Measurements from ENCODE around the gene PLCH1.

Gene PLCH1, protein sequence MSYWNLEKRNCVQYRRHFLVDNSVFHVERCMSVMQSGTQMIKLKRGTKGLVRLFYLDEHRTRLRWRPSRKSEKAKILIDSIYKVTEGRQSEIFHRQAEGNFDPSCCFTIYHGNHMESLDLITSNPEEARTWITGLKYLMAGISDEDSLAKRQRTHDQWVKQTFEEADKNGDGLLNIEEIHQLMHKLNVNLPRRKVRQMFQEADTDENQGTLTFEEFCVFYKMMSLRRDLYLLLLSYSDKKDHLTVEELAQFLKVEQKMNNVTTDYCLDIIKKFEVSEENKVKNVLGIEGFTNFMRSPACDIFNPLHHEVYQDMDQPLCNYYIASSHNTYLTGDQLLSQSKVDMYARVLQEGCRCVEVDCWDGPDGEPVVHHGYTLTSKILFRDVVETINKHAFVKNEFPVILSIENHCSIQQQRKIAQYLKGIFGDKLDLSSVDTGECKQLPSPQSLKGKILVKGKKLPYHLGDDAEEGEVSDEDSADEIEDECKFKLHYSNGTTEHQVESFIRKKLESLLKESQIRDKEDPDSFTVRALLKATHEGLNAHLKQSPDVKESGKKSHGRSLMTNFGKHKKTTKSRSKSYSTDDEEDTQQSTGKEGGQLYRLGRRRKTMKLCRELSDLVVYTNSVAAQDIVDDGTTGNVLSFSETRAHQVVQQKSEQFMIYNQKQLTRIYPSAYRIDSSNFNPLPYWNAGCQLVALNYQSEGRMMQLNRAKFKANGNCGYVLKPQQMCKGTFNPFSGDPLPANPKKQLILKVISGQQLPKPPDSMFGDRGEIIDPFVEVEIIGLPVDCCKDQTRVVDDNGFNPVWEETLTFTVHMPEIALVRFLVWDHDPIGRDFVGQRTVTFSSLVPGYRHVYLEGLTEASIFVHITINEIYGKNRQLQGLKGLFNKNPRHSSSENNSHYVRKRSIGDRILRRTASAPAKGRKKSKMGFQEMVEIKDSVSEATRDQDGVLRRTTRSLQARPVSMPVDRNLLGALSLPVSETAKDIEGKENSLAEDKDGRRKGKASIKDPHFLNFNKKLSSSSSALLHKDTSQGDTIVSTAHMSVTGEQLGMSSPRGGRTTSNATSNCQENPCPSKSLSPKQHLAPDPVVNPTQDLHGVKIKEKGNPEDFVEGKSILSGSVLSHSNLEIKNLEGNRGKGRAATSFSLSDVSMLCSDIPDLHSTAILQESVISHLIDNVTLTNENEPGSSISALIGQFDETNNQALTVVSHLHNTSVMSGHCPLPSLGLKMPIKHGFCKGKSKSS (N-terminal part only)

DNA sequence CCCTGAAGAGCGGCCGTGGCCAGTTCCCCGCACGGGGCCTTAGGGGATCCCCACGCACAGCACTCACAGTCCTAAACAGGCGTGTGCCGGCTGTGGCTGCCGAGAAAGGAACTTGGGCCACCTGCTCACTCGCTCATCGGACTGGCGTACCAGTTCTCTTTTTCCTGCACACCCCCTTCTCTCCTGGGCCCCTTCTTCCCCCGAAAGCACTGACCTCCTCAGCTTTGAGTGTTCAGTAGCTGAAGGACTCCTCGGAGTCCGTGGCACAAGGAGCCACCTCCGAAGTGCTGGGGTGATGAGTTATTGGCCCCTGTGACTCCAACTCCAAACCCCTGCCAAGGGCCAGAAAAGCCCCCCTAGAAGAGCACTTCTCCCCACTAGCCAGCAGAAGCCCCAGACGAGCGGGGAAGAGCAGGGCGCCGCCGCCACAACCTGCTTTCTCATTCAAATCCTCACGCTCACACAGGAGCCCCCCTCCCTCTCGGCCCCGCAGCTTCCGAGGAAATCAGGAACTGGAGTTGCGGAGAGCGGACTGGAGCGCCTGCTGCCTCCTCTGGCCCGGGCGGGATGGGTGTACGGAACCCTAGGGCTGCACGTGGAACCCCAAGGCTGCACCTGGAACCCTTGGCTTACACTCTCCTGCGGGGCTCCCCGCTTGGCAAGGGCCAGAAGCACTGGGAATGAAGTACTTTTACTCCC is at the start of gene PLCH1:
TSS of gene PLCH1 (minus strand) at position 446 of the 699 bp plus-strand sequence. CDS start 40,847 bp downstream, outside the sequence.
- DNase-seq, result peak; percentile 33

DNA sequence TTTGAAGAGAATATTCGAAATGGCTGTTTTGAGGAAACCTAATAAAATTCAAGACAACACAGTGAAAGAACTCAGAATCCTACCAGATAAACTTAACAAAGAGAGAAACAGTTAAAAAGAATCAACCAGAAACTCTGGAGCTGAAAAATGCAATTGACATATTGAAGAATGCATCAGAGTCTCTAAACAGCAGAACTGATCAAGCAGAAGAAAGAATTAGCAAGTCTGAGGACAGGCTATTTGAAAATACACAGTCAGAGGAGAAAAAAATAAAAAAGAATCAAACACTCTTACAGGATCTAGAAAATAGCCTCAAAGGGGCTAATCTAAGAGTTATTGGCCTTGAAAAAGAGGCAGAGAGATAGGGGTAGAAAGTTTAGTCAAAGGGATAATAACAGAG is 47.7 kb upstream of the PLCH1 start:
- DNase-seq, result no peak

DNA sequence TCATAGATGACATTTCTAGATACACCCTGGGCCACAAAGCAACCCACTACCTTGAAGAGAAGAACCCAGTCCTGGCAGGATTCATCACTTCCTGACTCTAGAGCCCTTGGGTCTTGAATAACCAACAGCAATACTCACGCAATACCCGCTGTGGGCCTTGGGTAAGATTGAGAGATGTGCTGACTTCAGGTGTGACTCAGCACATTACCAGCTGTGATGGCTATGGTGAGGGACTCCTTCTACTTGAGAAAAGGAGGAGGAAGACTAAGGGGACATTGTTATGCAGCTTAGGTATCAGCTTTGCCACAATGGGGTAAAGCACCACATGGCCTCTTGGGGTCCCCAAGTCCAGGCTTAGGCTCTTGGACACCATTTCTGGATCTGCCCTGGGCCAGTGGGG is 46.3 kb upstream of the PLCH1 start:
- DNase-seq, result no peak

DNA sequence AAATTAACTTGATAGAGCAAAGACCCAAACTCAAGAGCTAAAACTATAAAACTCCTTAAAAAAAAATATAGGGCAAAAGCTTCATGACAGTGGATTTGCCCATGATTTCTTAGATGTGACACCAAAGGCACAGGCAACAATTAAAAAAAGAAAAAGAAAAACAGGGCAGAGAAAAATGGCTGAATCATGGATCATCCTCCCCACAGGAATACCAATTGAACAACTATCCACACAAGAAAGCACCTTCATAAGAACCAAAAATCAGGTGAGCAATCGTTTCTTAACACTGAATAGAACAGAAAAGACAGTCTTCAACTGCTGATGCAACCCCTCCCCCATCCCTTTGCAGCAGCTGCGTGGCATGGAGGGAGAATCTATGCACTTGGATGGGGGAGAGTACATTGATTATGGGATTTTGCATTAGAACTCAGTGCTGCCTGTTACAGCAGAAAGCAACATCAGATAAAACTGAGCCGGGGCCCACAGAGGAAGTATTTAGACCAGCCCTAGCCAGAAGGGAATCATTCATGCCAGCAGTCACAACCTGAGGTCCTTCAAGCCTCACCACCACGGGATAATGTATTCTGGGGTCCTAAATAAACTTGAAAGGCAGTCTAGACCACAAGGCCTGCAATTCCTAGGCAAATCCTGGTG is 45.5 kb upstream of the PLCH1 start:
- no peak for DNase-seq

DNA sequence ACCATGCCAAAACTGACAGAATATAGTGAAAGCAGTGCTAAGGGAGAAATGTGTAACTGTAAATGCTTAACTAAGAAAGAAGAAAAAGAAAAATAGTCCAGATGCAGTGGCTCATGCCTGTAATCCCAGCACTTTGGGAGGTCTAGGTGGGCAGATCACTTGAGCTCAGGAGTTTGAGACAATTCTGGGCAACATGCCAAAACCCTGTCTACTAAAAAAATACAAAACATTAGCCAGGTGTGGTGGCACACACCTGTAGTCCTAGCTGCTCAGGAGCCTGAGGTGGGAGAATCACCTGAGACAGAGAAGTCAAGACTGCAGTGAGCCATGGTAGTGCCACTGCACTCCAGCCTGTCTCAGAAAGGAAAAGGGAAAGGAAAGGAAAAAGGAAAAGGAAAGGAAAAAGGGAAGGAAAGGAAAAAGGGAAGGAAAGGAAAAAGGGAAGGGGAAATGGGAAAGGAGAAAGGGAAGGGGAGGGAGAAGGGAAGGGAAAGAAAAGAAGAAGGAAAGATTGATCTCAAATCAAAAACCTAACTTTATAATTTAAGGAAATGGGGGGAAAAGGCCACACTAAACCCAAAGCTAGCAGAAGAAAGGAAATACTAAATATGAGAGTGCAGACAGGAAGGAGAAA is 40.9 kb upstream of the PLCH1 start:
- no peak for DNase-seq

DNA sequence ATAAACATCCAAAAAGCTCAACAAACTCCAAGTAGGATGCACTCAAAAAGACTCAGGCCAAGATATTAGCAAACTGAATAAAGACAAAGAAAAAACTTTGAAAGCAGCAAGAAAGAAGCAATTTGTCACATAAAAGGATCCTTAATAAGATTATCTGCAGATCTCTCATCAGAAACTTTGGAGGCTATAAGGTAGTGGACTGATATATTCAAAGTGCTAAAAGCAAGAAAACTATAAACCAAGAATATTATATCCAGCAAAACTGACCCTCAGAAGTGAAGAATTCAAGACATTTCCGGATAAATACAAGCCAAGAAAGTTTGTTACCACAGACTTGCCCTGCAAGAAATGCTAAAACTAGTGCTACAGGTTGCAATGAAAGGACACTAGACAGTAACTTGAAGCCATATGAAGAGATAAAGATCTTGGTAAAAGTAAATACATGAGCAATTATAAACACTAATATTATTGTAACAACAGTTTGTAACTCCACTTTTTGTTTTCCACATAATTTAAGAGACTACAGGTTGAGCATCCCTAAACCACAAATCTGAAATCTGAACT is 37.6 kb upstream of the PLCH1 start:
- no peak for DNase-seq

DNA sequence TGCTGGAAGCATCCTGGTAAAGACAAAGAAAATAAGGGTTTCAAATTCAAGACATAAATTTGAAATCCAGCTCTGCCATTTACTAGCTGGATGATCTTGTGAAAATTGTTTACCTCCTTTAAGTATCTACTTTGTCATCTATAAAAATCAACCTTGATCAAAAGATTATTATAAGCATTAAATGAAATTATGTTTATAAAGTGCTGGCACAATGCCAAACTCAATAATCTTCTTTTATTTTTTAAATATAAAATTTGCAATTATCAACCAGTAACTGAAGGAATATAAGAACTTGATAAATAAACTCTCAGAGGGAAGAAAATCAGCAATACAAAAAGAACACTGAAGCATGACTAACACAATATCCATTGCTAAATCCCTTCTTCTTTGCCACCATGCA is 35.4 kb upstream of the PLCH1 start:
- no peak for DNase-seq

DNA sequence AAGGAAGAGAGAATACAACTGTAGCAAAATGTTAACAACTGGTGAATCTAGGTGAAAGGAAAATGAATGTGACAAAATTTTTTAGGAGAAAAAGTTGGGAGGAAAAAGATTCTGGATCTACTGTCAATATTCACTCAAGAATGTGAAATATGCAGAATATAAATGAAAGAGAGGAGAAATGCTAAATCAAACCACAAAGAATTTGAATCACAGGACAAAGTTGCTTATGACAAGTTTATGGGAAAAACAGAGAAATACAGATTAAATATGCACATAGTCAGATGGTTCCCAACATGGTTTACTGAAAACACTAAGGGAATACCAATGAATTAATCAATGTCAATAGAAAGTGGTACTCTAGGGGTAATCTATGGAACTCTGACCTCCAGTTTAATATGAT is 33.6 kb upstream of the PLCH1 start:
- DNase-seq, result no peak

DNA sequence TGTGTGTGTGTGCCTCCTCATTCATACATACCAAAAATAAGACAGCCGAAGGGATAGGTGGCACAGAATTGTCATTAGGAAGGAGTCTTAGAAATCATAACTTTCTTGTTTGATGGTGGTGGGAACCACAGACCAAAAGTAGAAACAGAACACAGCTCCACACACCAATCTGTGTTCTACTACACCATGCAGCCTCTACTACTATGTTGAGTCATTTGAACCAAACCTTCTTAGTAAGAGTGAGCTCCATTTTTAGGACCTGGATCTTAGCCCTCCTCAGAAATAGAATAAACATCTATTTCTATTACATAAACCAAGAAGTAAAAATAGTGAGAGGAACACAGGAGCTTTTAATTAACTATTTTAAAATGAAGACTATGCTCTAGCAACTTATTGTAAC is 27.9 kb upstream of the PLCH1 start:
- no peak for DNase-seq

DNA sequence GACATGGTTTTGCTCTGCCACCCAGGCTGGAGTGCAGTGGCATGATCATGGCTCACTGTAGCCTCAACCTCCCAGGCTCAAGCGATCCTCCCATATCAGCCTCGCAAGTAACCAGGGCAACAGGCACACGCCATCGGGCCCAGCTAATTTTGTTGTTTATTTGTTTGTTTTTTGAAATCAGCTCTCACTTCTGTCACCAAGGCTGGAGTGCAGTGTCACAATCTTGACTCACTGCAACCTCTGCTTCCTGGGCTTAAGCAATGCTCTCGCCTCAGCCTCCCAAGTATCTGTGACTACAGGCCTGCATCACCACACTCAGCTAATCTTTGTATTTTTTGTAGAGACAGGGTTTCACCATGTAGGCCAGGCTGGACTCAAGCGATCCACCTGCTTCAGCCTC is 26.3 kb upstream of the PLCH1 start:
- DNase-seq, result no peak

DNA sequence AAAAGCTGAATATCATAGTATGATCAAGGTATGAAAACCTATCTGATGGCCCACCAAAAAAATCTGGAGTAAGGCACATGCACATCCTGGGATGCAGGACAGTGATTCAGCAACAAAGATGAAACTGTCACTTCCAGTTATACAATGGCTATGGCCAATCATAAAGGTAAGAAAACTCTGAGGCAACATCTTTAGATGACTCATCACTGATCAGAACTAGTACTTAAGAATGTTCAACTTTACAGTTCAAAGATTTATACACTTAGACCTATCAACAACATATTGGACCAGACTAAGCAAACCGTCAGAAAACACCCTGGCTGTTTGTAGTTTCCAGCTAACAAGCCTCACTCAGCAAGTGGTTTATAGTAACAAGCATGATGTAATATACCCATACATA is 21.3 kb upstream of the PLCH1 start:
- DNase-seq, result no peak

DNA sequence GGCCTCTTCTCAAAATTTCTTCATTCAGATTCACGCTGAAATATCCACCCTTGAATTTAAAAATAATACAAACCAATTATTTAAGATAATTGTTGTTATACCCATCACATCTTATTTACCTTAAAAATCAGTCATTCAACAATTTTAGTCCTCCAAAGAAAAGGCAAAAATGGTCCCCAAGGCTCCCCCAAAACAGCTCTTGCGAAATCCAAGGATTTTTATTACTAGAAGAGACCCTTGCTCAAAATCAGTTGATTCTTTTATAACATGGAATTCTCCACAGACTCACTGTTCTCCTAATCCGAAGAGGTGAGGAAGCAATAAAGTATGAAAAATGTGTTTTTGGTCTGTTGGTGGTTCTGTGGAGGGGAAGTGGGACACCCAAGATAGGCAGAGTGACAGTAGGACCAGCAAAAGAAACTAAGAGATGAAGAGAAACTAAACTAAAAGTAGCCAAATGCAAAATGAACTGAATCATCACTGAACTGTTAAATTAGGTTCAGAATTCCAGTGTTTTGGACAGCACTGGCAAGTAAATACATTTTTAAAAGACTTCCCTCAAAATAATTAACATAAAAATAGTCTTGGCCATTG is 19.1 kb upstream of the PLCH1 start:
- no peak for DNase-seq

DNA sequence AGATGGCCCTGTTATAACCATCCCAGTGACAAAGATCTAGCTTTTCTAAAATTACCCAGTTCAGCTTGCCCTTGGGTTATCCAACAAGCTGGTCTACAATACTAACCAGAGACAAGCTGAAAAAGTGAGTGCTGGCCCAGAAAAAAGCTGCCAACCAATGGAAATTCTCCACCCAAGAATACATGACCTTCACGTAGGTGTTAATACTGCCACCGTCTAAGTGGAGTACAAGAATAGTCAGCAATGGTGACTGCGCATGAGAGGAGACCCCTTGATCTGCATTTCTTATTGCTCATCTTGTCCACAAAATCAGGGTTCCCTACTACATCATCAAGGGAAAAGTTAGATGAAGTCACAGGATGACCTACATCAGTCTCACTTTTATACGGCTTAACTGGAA is 15.8 kb upstream of the PLCH1 start:
- no peak for DNase-seq

DNA sequence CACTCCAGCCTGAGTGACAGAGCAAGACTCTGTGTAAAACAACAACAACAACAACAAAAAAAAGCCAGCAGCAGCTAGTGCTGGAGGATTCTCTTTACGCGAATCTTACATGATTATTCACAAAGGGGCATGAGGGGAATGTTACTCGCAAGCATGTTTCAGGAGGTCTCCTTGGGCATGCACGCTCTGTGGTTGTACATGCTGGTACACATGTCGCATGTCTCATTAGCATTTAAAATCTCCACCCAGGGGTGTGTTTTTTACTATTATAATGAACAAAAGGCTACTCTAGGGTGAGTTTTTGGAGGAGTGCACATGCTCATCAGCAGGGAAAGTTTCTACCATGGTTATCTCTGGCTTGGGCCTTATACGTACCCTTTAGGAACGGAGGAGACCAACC is 12.7 kb upstream of the PLCH1 start:
- no peak for DNase-seq

DNA sequence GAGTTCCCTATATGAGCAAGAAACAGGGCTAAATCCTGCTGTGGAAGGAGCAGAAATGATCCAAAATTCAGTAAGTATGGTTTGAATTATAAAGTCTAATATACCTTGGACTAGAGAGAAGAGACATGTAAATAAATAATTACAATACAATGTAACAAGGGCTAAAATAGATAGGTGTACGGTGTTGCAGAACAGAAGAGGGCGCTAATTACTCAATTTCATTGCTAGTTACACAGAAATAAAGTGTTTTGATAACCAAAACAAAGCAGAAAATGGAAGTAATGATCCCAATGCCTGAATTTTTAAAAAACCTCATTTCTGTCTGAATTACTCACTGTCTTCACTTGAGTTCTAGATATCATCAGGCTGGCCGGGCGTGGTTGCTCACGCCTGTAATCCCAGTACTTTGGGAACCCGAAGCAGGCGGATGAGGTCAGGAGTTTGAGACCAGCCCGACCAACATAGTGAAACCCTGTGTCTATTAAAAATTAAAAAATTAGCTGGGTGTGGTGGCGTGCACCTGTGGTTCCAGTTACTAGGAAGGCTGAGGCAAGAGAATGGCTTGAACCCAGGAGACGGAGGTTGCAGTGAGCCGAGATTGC is 8.3 kb upstream of the PLCH1 start:
- no peak for DNase-seq

DNA sequence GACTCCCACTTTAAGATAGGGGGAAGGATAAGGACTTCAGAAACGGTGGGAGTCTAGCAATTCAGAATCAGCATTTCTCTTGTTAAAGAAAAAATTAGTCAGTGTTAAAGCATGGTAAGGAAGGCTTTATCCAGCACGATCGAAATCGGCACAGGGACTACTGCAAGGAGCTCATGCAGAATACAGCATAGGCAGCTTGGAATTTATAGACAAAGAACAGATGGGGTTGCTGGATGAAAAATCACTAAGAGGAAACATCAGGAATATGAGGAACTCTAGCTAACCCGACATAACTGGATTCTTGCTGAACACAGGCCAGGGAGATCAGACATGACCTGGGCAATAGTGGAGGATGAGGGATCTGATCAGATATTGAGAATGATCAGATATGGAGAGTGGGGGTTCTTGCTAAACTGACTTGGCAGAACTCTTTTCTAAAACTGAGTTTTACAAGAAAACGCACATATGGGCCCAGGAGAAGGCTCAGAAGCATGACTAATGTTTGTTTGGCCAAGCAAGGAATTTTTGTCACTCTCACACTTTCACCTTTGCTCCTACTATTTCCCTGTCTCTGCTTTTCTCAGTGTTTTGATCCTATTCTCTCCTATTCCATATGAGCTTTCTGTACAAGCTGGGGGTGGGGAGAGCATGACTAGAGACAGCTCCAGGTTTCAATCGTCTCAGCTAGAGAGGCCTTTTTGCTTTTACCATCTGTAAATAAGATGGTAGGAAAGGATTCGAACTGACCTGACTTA is 3.9 kb upstream of the PLCH1 start:
- no peak for DNase-seq

DNA sequence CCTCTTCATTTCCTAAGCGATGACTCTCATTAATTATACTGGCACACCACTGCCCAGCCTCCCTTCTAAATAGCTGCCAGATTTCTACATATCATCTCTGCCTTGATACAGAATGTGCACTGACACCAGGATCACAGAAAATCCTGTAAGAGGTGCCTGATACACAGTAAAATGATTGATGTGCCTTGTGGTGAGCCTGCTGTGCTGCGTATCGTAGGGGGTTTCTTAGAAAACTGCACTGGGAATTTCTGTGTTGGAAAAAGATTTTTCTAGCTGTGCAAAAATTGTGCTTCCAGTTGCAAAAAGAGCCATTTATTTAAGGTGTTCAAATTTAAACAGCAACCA is 3.0 kb upstream of the PLCH1 start:
- no peak for DNase-seq

DNA sequence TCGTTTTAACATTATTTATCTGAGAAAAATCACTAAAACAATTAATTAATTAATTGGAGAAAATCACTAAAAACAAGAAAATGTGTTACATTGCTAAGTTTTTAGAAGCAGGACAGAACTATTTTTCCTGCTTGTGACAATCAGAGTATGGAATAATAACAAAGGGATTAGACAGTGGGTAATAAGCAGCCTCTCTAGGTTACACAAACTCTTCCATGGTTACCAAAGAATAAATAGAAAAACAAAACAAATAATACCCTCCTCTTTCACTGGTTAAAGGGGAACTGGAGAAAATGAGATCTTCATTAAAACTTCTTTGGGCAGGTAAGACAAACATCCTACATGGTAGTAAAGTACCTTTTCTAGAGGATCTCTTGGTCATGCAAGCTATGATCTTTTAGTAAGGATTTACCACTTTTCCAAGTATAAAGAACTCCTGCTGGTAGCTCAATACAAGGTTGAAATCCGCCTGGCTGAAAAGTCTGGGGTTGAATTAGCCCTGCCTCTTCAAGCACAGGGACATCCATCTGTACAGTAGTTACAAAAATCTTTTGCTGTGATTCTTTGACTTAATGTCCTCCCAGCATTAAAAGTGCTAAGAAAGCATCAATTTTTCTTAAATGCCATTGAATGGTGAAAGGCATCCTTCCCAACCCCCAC is 2.5 kb upstream of the PLCH1 start:
- DNase-seq, result no peak

DNA sequence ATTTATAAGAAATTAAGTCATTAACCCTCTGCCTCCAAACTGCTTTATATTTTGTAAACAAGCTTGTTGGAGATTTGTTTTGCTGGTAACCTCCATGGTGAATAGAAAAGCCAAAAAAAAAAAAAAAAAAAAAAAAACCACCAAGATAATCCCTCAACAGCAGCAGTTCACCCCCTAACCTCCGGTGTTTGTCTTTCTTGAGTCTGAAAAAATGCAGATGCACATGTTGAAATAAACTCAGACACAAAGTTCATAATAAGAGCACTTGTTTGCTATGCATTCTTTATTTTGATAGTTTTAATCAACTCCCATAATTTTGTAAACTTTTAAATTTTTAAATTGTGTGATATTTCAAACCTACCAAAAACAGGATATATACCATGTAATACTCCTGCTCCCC is 1.8 kb upstream of the PLCH1 start:
- DNase-seq, result no peak

Measured in activated CD4-positive, CD25-positive, alpha-beta regulatory T cell treated with anti-CD3 and anti-CD28 coated beads, Interleukin-2, amount 50 U/mL, for 72 hours (primary cell).